DND-41 (cell line): ENCODE results near the gene TAAR6.

Experiments
- CTCF ChIP-seq: IDR thresholded peaks from 2 replicates; pipeline ENCODE4 v1.5.1; 2012; ENCODE audit warnings: borderline replicate concordance, low read length, moderate library complexity, mild to moderate bottlenecking; ENCODE audit not compliant: poor library complexity, severe bottlenecking; ENCODE audit errors: extremely low read depth
- EZH2 ChIP-seq: IDR thresholded peaks from 3 replicates; pipeline ENCODE4 v1.6.1; 2012; ENCODE audit warnings: borderline replicate concordance, low read depth, mild to moderate bottlenecking, moderate library complexity, low read length, inconsistent platforms; ENCODE audit not compliant: severe bottlenecking

DNA sequence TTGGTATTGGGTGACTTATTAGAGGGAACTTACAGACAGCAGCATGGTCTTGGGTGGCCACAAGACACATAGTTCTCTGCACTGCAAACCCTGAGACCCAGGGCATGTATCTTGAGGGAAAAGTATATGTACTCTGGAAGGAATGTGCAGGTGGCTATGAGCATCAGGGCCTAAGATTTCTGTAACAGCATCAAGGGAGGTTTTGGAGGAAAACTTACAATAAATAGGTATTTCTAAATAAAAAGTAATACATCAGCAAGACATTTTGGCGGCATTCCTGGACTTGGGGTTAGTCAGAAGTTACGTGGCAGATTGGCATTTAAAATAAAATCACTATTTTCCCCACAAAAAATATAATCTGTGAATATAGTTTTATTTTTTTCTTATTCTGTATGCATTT is 49.2 kb upstream of the TAAR6 start:
- TF ChIP-seq CTCF: no peak
- no peak for TF ChIP-seq EZH2
